ENCODE results near the gene MPC2. TPM values are rescaled to one million over a fixed set of nuclear protein-coding genes. Genes with fewer than 3 reads are reported as not detected.

Gene MPC2
- total RNA-seq, 1 experiment from 2014 or later: 159 TPM

DNA sequence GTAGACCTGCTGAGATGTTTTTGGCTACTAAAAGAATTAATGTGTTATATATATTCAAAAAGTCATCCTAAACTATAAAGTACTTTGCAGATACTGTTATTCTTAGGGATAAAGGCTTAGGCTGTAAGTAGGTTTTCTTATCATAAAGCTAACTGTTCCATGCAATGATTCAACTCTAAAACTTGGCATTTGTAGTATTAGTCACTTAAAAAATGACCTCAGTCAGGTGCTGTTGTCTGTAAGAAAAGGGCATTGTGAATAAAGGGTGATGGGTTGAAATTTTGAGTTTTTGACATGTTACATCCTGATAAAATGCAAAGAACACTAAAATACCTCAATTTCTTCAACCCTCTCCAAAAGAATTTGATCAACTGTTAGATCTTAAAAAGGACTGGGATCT is 55.8 kb downstream of the MPC2 start:
- TF ChIP-seq, protein P1, sequence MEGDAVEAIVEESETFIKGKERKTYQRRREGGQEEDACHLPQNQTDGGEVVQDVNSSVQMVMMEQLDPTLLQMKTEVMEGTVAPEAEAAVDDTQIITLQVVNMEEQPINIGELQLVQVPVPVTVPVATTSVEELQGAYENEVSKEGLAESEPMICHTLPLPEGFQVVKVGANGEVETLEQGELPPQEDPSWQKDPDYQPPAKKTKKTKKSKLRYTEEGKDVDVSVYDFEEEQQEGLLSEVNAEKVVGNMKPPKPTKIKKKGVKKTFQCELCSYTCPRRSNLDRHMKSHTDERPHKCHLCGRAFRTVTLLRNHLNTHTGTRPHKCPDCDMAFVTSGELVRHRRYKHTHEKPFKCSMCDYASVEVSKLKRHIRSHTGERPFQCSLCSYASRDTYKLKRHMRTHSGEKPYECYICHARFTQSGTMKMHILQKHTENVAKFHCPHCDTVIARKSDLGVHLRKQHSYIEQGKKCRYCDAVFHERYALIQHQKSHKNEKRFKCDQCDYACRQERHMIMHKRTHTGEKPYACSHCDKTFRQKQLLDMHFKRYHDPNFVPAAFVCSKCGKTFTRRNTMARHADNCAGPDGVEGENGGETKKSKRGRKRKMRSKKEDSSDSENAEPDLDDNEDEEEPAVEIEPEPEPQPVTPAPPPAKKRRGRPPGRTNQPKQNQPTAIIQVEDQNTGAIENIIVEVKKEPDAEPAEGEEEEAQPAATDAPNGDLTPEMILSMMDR (IDR thresholded peaks at IDR 0.05; ENCODE audit: insufficient read depth in 1 of 2, low read depth in 1 of 2, low read length in 1 of 2, severe bottlenecking in 1 of 2, unreplicated experiment in 1 of 2): no peak
- intact Hi-C loops (cut with micrococcal nuclease; ENCODE audit: unreplicated experiment): no loop called here
- no peaks in the 10 kb centered on the region for H3K4me1 Mint-ChIP-seq (ENCODE audit: low read depth, unreplicated experiment)
- H3K36me3 ChIP-seq (ENCODE audit: control insufficient read depth, insufficient read depth, low read length): no peaks in the 10 kb centered on the region; the same call in 1 of the 2 replicates
- no peaks in the 10 kb centered on the region for H3K9me3 ChIP-seq
- BruUV-seq (replicated peaks): no TSS peak
- H3K4me3 ChIP-seq (ENCODE audit: low read depth, low read length): no peak overlapping the region
- peaks cover 5% of the 10 kb centered on the region for H3K36me3 Mint-ChIP-seq (ENCODE audit: insufficient read depth, unreplicated experiment)
- ChIA-PET CTCF (interaction anchor here (1.5 kb wide), 1 partner anchor 46 kb away, joined by 3 read pairs; no protein-coding TSS in a partner anchor), POLR2A (interaction anchor here (0.6 kb wide), 1 partner anchor 164 kb away, joined by 5 read pairs; no protein-coding TSS in a partner anchor)
- H3K9me3 Mint-ChIP-seq (ENCODE audit: unreplicated experiment): no peaks in the 10 kb centered on the region
- no peaks in the 10 kb centered on the region for H3K27me3 Mint-ChIP-seq (ENCODE audit: insufficient read depth, unreplicated experiment)
- DNase-seq: no peak
- H3K27ac Mint-ChIP-seq (ENCODE audit: unreplicated experiment): no peak overlapping the region
- H3K4me3 Mint-ChIP-seq (ENCODE audit: unreplicated experiment): no peak overlapping the region
- no peaks in the 10 kb centered on the region for H3K27me3 ChIP-seq (replicated peaks; ENCODE audit: control insufficient read depth, insufficient read depth, low read length)
- no peaks in the 10 kb centered on the region for H3K4me1 ChIP-seq

DNA sequence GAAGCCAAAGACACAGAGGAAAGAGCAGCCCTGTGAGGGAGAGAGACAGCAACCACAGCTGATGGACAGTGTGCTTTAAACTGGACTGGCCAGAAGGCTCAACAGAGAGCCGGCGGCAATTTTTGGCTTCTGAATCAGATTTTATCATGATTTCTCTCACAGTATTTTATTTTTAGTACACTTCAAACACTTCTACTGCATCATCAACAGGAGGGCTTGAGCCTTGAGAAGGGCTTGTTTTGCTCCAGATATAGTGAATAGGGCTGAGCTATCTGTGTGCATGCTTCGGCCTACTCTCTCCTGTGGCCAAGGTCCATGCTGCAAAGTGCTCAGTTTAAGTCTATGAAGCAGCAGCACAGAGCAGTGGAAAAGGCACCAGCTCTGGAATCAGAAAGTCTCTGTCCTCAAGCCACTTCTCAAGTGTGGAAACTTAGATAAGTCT is 56.3 kb downstream of the MPC2 start:
- BruUV-seq (replicated peaks): no TSS peak
- H3K27ac Mint-ChIP-seq (ENCODE audit: unreplicated experiment): no peak overlapping the region
- TF ChIP-seq, protein P1 (IDR thresholded peaks at IDR 0.05; ENCODE audit: insufficient read depth in 1 of 2, low read depth in 1 of 2, low read length in 1 of 2, severe bottlenecking in 1 of 2, unreplicated experiment in 1 of 2): no peak
- ChIA-PET POLR2A (no interaction called here), CTCF (interaction anchor here (1.5 kb wide), 1 partner anchor 46 kb away, joined by 3 read pairs; no protein-coding TSS in a partner anchor)
- no peaks in the 10 kb centered on the region for H3K9me3 Mint-ChIP-seq (ENCODE audit: unreplicated experiment)
- no peak overlapping the region for H3K4me3 Mint-ChIP-seq (ENCODE audit: unreplicated experiment)
- Histone ChIP-seq H3K27me3 (replicated peaks; ENCODE audit: control insufficient read depth, insufficient read depth, low read length) (no peaks in the 10 kb centered on the region), H3K4me1 (no peaks in the 10 kb centered on the region), H3K9me3 (no peaks in the 10 kb centered on the region), H3K4me3 (ENCODE audit: low read depth, low read length) (no peak overlapping the region), H3K36me3 (ENCODE audit: control insufficient read depth, insufficient read depth, low read length) (no peaks in the 10 kb centered on the region; the same call in 1 of the 2 replicates)
- no peak for DNase-seq
- peaks cover 5% of the 10 kb centered on the region for H3K36me3 Mint-ChIP-seq (ENCODE audit: insufficient read depth, unreplicated experiment)
- H3K4me1 Mint-ChIP-seq (ENCODE audit: low read depth, unreplicated experiment): no peaks in the 10 kb centered on the region
- intact Hi-C loops (cut with micrococcal nuclease; ENCODE audit: unreplicated experiment): no loop called here
- H3K27me3 Mint-ChIP-seq (ENCODE audit: insufficient read depth, unreplicated experiment): no peaks in the 10 kb centered on the region

DNA sequence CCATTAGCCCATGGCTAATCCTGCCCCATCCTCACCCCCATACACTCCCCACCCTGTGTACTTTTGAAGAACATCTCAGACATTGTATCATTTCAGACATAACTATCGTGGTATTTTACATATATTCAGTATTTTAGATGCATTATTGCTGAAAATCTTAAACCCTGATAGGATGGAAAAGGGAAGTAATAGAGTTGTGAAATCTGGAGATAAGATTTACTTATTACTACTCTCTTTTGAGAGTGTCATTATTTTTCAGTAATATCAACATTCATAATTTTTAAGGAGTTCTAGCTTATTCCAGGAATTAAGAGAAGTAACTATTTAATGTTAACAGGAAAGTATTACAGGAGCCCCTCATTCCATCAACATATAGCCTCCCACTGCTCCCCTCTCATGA is 57.4 kb downstream of the MPC2 start:
- intact Hi-C loops (cut with micrococcal nuclease; ENCODE audit: unreplicated experiment): no loop called here
- no peaks in the 10 kb centered on the region for H3K27me3 Mint-ChIP-seq (ENCODE audit: insufficient read depth, unreplicated experiment)
- H3K9me3 Mint-ChIP-seq (ENCODE audit: unreplicated experiment): no peaks in the 10 kb centered on the region
- DNase-seq: no peak
- ChIA-PET POLR2A (no interaction called here), CTCF (no interaction called here)
- H3K27ac Mint-ChIP-seq (ENCODE audit: unreplicated experiment): no peak overlapping the region
- Histone ChIP-seq H3K9me3 (no peaks in the 10 kb centered on the region), H3K4me1 (no peaks in the 10 kb centered on the region), H3K27me3 (replicated peaks; ENCODE audit: control insufficient read depth, insufficient read depth, low read length) (no peaks in the 10 kb centered on the region), H3K4me3 (ENCODE audit: low read depth, low read length) (no peak overlapping the region), H3K36me3 (ENCODE audit: control insufficient read depth, insufficient read depth, low read length) (no peaks in the 10 kb centered on the region; the same call in 1 of the 2 replicates)
- H3K4me3 Mint-ChIP-seq (ENCODE audit: unreplicated experiment): no peak overlapping the region
- peaks cover 5% of the 10 kb centered on the region for H3K36me3 Mint-ChIP-seq (ENCODE audit: insufficient read depth, unreplicated experiment)
- BruUV-seq (replicated peaks): no TSS peak
- H3K4me1 Mint-ChIP-seq (ENCODE audit: low read depth, unreplicated experiment): no peaks in the 10 kb centered on the region
- TF ChIP-seq, protein P1 (IDR thresholded peaks at IDR 0.05; ENCODE audit: insufficient read depth in 1 of 2, low read depth in 1 of 2, low read length in 1 of 2, severe bottlenecking in 1 of 2, unreplicated experiment in 1 of 2): no peak

Measured in Caco-2 (cell line).